Subcutaneous preadipocyte (primary cell): ENCODE results near the gene KLK14. TPM values are rescaled to one million over a fixed set of nuclear protein-coding genes. Genes with fewer than 3 reads are reported as not detected.

Source experiments
- total RNA-seq: library from RNA; depleted of rRNA; stranded (reverse); fragments of >200 nt; gene quantifications from 2 replicates; pipeline ENCODE4 v1.2.3, GENCODE V29; 2012

The KLK14 gene
- not detected in 2 replicates for total RNA-seq

DNA sequence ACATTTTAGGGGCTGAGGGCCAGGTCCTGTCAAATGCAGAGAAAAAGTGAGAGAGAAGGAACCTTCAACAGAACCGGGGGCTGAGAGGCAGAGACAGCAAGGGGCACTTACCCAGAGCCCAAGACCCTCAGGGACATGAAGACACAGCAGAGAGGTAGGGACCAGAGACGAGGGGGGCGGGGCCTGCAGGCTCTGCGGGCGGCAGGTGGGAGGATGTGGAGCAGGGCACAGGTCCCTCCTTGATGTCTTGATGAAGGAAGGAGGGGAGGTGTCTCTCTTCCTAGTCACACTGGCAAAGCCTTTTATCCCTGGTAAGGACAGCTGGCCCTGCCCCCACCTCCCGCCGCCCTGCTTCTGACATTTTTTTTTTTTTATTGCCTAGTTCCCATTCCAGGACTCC lies at the start of gene KLK14:
KLK14 (minus strand) TSS at position 277 of the 400 bp plus-strand sequence; CDS start at position 4, 273 bp downstream.

GRCh38 chr19:51124729-51125128 lies 42.0 kb upstream of the KLK14 start, which contains the start of gene SIGLEC9:
SIGLEC9 (plus strand) TSS chr19:51124906; CDS start chr19:51124975, 69 bp downstream.

DNA sequence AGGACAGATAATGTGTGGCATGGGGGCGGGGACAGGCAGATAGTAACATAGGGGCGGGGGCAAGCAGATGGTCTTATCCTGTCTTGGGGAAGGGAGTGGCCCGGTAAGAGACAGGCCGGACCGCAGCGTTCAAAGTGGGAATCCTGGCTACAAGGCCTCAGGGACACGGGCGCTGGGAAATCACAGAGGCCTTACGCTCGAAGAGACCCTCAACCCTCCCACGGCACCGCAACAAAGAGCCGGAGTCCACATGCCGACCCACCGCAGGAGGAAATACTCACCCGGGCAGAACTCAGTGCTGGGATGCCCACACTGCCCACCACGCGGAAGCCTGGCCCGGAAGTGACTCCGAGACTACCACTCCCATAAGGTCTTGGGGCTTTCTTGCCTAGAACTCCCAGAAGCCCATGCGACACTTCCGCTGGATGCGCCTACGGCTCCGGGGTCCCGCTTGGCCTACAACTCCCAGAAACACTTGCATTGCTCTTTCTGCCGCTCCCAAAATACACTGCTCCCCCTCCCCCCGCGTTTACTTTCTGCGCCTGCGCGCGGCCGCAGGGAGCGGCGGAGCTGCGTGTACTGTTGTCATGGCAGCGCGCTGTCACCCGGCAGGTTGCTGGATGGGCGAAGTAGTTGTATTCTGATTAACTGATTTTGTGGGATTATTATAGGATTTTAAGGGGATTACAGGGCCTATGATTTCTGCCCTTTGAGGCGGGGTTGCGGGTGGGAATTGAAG lies 25.5 kb upstream of the KLK14 start, which contains the start of gene CTU1:
CTU1 (minus strand) TSS at position 344 of the 739 bp plus-strand sequence. CDS start 3,840 bp downstream, outside the sequence.

GRCh38 chr19:51064534-51065220 lies 18.0 kb downstream of the KLK14 start, which contains the start of gene KLK13:
KLK13 (minus strand) TSS chr19:51065092; CDS start chr19:51065067, 25 bp downstream.

DNA sequence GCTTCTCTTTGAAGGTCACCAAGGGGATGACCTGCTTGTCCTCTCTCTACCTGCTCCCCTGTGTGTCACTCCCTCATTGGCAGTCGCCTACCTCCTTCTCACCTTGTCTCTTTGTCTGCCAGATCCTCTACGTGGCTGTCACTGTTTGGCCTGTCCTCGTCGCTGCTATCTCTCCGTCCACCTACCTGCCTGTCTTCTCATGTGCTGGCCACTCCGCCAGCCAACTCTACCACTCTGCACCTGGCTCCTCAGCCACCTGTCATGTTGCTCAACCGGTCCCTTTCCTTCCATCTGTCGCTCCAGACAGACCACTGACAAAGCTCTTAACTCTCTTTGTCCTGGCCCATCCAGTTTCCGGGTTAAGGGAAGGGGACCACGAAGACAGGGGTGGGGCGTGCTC lies 48.0 kb downstream of the KLK14 start, which contains the start of gene KLK12:
KLK12 (minus strand) TSS at position 299 of the 400 bp plus-strand sequence. CDS start 381 bp downstream, outside the sequence.

Other genes starting within 250 kb of the KLK14 start
- gene KLK15, start 249.3 kb downstream of the KLK14 start, total RNA-seq, result not detected in 2 replicates
- gene KLK3, start 228.0 kb downstream of the KLK14 start, total RNA-seq, result not detected in 2 replicates
- gene KLK2, start 209.4 kb downstream of the KLK14 start, total RNA-seq, result 0.37 TPM in 1 of 2 replicates, not detected in the other
- not detected in 2 replicates for gene KLK4, start 171.5 kb downstream of the KLK14 start, total RNA-seq
- not detected in 2 replicates for gene KLK5, start 129.8 kb downstream of the KLK14 start, total RNA-seq
- not detected in 2 replicates for gene KLK6, start 113.3 kb downstream of the KLK14 start, total RNA-seq
- gene KLK7, start 99.0 kb downstream of the KLK14 start, total RNA-seq, result not detected in 2 replicates
- not detected in 2 replicates for gene KLK8, start 81.3 kb downstream of the KLK14 start, total RNA-seq
- not detected in 2 replicates for gene KLK10, start 63.2 kb downstream of the KLK14 start, total RNA-seq
- not detected in 2 replicates for gene KLK11, start 56.3 kb downstream of the KLK14 start, total RNA-seq
- gene KLK12, start 47.9 kb downstream of the KLK14 start, total RNA-seq, result not detected in 2 replicates
- not detected in 2 replicates for gene KLK13, start 17.8 kb downstream of the KLK14 start, total RNA-seq
- 7.6 and 7.7 TPM in 2 replicates for gene CTU1, start 25.5 kb upstream of the KLK14 start, total RNA-seq
- under 0.01 TPM in 1 of 2 replicates, not detected in the other for gene SIGLEC9, start 42.0 kb upstream of the KLK14 start, total RNA-seq
- gene SIGLEC7, start 59.4 kb upstream of the KLK14 start, total RNA-seq, result not detected in 2 replicates
- not detected in 2 replicates for gene CD33, start 142.2 kb upstream of the KLK14 start, total RNA-seq
- not detected in 2 replicates for gene SIGLECL1, start 168.2 kb upstream of the KLK14 start, total RNA-seq
- not detected in 2 replicates for gene IGLON5, start 228.8 kb upstream of the KLK14 start, total RNA-seq